Heart left ventricle (tissue), 13 donors: ENCODE measurements around the gene IMMP2L.

Source experiments
- CTCF ChIP-seq, 12 donors: fragments of 200-600 bp; sonication (generic) in 4 of 12; IDR thresholded peaks; one replicate each; pipeline versions ENCODE4 v1.5.0 to v1.8.0; 2018 to 2022; ENCODE audit warnings: antibody characterized with exemption in 12 of 12, mild to moderate bottlenecking in 5 of 12
- POLR2A ChIP-seq, 2 donors: fragments of 450-650 bp; IDR thresholded peaks; one replicate each; pipeline ENCODE4 v1.6.1; 2017; ENCODE audit warnings: antibody characterized with exemption in 2 of 2, mild to moderate bottlenecking in 2 of 2, moderate library complexity in 2 of 2
- donor health status: ischemic (EF 13 %, LVEDD 7.1; RV severe dilation, severe dysfunction).
- donor health status: DM: no; HTN: yes; CAD: no.
- donor health status: DM: no; HTN: no; CAD: no.
- donor health status: ischemic (EF 25% LVEDD 6.9; RV normal size, moderate dysfunction).
- donor health status: ischemic (EF 25% LVEDD 5.7; RV mildly dilated, moderate dysfunction).
- donor health status: ischemic (EF 35%, LVEDD 5.7; RV mildly dilated, moderate dysfunction).
- donor health status: nonischemic (EF 11% LVEDD 7.7; RV severe dilation, severe dysfunction).
- donor health status: DM: yes; HTN: yes; CAD: no.
- donor health status: PGD.
- donor health status: ischemic (EF 29% LVEDD 5.4; RV normal size, mild dysfunction).
- donor health status: nonischemic (EF 23%, LVEDD 6.1; RV moderate dilation, normal function).

DNA sequence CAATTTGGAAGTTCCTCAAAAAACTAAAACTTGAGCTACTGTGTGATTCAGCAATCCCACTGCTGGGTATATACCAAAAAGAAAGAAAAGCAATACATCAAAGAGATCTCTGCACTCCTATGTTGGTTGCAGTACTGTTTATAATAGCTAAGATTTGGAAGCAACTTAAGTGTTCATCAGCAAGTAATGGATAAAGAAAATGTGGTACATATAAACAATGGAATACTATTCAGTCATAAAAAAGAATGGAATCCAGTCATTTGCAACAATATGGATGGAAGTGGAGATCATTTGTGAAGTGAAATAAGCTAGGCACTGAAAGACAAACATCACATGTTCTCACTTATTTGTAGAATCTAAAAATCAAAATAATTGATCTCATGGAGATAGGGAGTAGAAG is 16.5 kb upstream of the IMMP2L start:
- TF ChIP-seq POLR2A (IDR thresholded peaks at IDR 0.05) (no peak), CTCF (IDR thresholded peaks at IDR 0.05) (no peak)
